Stomach (tissue), 9 donors: ENCODE data around the gene SLC6A3. TPM values are rescaled to one million over a fixed set of nuclear protein-coding genes. Genes with fewer than 3 reads are reported as not detected.

Experiments
- DNase-seq, 2 donors: peaks; one replicate each; pipeline versions ENCODE4 v3.0.0 to v3.0.0-alpha.2; 2013 to 2019
- H3K27ac ChIP-seq, 5 donors: fragments of 200-600 bp in 4 of 5; sonication (generic) in 4 of 5; one replicate each; pipeline ENCODE4 v1.5.1; 2013 to 2019; ENCODE audit warnings: mild to moderate bottlenecking in 1 of 5, moderate library complexity in 1 of 5
- H3K27me3 ChIP-seq, 3 donors: fragments of 200-600 bp; sonication (generic); one replicate each; pipeline ENCODE4 v1.5.1; 2017 to 2019; ENCODE audit warnings: mixed run types in 1 of 3
- H3K36me3 ChIP-seq, 4 donors: fragments of 200-600 bp; sonication (generic); 1 replicate in 3 of 4; 2 replicates in 1 of 4; pipeline ENCODE4 v1.5.1; 2016 to 2019
- H3K4me1 ChIP-seq, 4 donors: fragments of 200-600 bp; sonication (generic); one replicate each; pipeline ENCODE4 v1.5.1; 2016 to 2019
- H3K4me3 ChIP-seq, 4 donors: fragments of 200-600 bp; sonication (generic) in 3 of 4; one replicate each; pipeline ENCODE4 v1.5.1; 2016 to 2019; ENCODE audit warnings: mild to moderate bottlenecking in 1 of 4
- H3K9me3 ChIP-seq, 4 donors: fragments of 200-600 bp; sonication (generic); one replicate each; pipeline ENCODE4 v1.5.1; 2016 to 2019
- EP300 ChIP-seq: sonication (generic); formaldehyde crosslinking; IDR thresholded peaks from one replicate; pipeline ENCODE4 v1.6.1; 2017; ENCODE audit warnings: antibody characterized with exemption
- POLR2A ChIP-seq, 4 donors: fragments of 450-650 bp; IDR thresholded peaks; one replicate each; pipeline ENCODE4 v1.6.1; 2016; ENCODE audit warnings: antibody characterized with exemption in 4 of 4, control low read depth in 2 of 4, mild to moderate bottlenecking in 1 of 4, moderate library complexity in 1 of 4
- POLR2AphosphoS5 ChIP-seq, 3 donors: sonication (generic); formaldehyde crosslinking; IDR thresholded peaks; one replicate each; pipeline ENCODE4 v1.6.1; 2016; ENCODE audit warnings: antibody characterized with exemption in 3 of 3
- WGBS, 5 donors: extraction: QIAGEN DNeasy Blood & Tissue Kit in 3 of 5; methylation state at CpG; one replicate each; pipeline versions ENCODE4 v1.1.5 to v1.1.7; 2013 to 2018; 5-methylcytosine and 5-hydroxymethylcytosine counted together
- intact Hi-C: fragments of 100-400 bp; cut with DNase I; formaldehyde crosslinking; loops from one replicate; pipeline ENCODE4 v1.15.1; 2023; ENCODE audit warnings: low total_unique reads
- polyA plus RNA-seq, 3 donors: library from polyadenylated mRNA; stranded (reverse); fragments of 200-250 nt; gene quantifications; one replicate each; pipeline ENCODE4 v1.2.3, GENCODE V29; 2013
- total RNA-seq, 5 donors: library from RNA; depleted of rRNA; stranded (reverse); fragments of >200 nt; gene quantifications; one replicate each; pipeline versions ENCODE4 v1.1.0 to v1.2.3, GENCODE V29; 2014 to 2016
- TF ChIP-seq, protein P1 (sequence below), 7 experiments: fragments of 450-650 bp in 4 of 7; fragments of 200-600 bp in 3 of 7; sonication (generic) in 3 of 7; IDR thresholded peaks; one replicate each; pipeline ENCODE4 v1.5.1; 2016 to 2019; ENCODE audit warnings: antibody characterized with exemption in 7 of 7, control low read depth in 2 of 7, mild to moderate bottlenecking in 1 of 7
- donor health status: healthy with polysubstance abuse.
- donor health status: Bipolar disorder and iron deficiency.
- donor health status: healthy.

Gene SLC6A3
- total and polyA plus RNA-seq, 8 donors = 0.05 TPM; not detected in 7

DNA sequence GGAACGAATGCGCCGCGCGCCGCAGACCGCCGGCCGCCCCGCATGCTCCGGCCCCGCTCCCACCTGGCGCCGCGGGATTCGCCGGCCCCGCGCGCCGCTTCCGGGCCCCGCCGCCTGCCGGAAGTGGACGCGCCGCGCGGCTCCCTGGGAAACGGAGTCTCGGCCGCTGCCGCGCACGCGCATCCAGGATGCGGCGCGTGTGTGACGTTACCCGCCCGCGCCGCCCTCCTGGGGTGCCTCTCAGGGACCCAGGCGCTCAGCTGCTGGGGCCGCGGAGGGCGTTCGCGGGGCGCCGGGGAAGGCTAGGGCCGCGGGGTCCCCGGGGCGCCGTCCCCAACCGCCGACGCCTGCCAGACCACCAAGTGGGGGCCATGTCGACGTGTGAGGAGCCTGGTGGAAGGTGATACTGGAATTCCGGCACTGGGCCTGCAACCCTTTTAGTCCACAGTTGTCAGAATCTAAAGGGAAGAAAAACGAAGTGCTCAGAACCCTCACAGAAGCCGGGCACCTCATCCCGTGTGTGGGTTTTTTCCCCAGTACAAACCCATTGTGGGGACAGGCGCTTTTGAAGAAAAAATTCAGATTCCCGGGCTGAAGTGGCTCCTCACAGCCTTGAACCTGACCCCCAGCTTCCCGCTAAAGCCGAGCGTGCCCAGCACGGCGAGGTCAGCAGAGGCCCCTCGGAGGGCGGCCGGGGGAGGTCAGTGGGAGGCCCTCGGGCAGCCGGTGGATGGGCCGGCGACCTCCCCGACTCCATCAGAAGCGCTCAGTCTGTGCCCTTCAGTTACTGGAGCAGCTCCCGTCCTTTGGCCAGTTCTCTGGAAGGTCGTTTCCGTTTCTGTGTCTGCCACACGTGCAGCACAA is 100.0 kb downstream of the SLC6A3 start, which contains the start of gene CLPTM1L:
Gene CLPTM1L (minus strand): TSS at position 125 of the 864 bp plus-strand sequence. CDS start 258 bp downstream, outside the sequence.
- Histone ChIP-seq H3K9me3 (no peaks in the 10 kb centered on the region), H3K27ac (peak within 1 kb of the TSS; percentile 89 to 92 (median 90)), H3K4me3 (peak within 1 kb of the TSS; percentile 91 to 99 (median 96)), H3K4me1 (peaks cover 19 to 42% (median 37%) of the 10 kb centered on the region in 4 donors), H3K27me3 (no peaks in the 10 kb centered on the region), H3K36me3 (peaks cover 25 to 33% (median 30%) of the 10 kb centered on the region in 4 donors)
- 1 to 2% (median 1%) methylated on average over 26 to 86 of the region's 87 CpGs for WGBS, 5 donors
- intact Hi-C loops = no loop called here
- peak in 1 of 4 donors; percentile 34 for TF ChIP-seq POLR2A (IDR thresholded peaks at IDR 0.05)
- peak; percentile 76 to 95 (median 88) for TF ChIP-seq POLR2AphosphoS5 (IDR thresholded peaks at IDR 0.05)
- TF ChIP-seq, protein P1, sequence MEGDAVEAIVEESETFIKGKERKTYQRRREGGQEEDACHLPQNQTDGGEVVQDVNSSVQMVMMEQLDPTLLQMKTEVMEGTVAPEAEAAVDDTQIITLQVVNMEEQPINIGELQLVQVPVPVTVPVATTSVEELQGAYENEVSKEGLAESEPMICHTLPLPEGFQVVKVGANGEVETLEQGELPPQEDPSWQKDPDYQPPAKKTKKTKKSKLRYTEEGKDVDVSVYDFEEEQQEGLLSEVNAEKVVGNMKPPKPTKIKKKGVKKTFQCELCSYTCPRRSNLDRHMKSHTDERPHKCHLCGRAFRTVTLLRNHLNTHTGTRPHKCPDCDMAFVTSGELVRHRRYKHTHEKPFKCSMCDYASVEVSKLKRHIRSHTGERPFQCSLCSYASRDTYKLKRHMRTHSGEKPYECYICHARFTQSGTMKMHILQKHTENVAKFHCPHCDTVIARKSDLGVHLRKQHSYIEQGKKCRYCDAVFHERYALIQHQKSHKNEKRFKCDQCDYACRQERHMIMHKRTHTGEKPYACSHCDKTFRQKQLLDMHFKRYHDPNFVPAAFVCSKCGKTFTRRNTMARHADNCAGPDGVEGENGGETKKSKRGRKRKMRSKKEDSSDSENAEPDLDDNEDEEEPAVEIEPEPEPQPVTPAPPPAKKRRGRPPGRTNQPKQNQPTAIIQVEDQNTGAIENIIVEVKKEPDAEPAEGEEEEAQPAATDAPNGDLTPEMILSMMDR (IDR thresholded peaks at IDR 0.05) = no peak
- TF ChIP-seq EP300 = no peak
- DNase-seq = peak; percentile 90 to 97

DNA sequence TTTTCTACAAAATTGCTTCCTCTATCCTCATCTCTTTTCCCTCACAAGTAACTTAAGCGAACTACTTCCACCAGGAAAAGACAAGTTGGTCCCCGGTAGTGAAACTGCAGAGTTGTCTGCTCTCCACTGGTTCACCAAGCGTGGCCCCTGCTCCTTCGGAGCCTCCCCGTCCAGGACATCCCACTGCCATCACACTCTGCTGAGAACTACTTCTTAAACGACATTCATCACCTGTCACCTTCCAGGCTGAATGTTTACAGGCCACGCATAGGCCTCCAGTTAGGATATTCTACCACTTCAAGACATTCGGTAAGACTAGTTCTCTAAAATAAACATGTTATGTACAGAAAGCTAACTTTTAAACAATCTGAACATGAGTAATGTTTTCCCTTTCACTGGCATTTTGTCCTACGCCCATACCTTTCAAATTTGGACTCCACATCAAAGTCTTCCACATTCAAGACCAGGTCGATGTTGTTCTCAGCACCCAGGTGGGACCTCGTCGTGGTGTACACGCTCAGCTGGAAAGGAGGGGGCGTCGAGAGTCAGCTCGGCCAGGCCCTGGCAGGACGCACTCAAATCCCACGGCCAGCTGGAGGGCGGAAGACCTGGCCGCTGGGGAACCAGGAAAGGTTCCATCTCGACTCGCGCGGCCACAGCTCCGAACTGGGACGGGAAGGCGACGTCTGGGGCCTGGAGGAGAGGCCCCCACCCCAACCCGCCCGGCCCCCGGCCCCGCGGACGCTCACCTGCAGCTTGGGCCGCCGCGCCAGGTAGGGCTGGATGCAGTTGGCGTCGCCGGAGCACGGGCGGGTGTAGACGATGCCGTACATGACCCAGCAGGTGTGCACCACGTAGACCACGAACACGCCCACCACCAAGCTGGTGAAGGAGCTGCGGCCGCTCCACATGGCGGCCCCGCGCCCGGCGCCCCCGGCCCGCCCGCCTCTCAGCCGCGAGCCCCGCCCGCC is 101.0 kb downstream of the SLC6A3 start:
- intact Hi-C loops = no loop called here

DNA sequence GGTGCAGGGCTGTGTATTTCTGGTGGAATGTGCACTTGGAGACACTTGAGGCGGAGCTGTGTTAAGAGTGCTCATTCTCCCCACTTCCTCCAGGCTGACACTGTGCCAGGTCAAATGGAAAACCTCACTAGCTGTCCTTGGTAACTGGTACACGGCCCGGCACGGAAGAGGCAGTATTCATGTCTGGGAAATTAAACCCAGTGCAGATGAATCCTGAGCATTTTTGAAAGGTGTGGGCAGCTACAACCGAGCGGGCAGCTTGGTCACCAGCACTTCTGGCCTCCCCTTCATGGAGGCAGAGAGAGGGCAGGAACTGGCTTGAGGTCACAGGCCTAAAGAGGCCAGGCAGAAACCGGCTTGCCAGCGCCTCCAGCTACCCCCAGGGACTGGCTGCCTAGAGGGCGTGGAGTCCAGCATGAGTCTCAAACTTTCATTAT is 101.9 kb downstream of the SLC6A3 start:
- DNase-seq = peak in 1 of 2 donors; percentile 39
- Histone ChIP-seq H3K27me3 (no peaks in the 10 kb centered on the region), H3K9me3 (no peaks in the 10 kb centered on the region), H3K27ac (peak overlapping the region in 4 of 5 donors; percentile 14 to 92 (median 84)), H3K4me1 (peaks cover 19 to 42% (median 37%) of the 10 kb centered on the region in 4 donors), H3K36me3 (peaks cover 37 to 51% (median 49%) of the 10 kb centered on the region in 4 donors), H3K4me3 (peak overlapping the region; percentile 91 to 99 (median 96))
- intact Hi-C loops = no loop called here
- 38 to 50% (median 46%) methylated on average over 7 to 9 of the region's 9 CpGs for WGBS, 5 donors
- TF ChIP-seq EP300 = no peak
- TF ChIP-seq, protein P1 (IDR thresholded peaks at IDR 0.05) = no peak
- no peak for TF ChIP-seq POLR2AphosphoS5 (IDR thresholded peaks at IDR 0.05)
- no peak for TF ChIP-seq POLR2A (IDR thresholded peaks at IDR 0.05)

More for the DNA sequence above, 101.0 kb downstream of the SLC6A3 start:
- H3K9me3 ChIP-seq = no peaks in the 10 kb centered on the region
- 3 to 13% (median 4%) methylated on average over 19 to 61 of the region's 61 CpGs for WGBS, 5 donors
- H3K4me3 ChIP-seq = peak overlapping the region; percentile 91 to 99 (median 96)
- H3K27ac ChIP-seq = peak overlapping the region; percentile 70 to 92 (median 80)
- no peaks in the 10 kb centered on the region for H3K27me3 ChIP-seq
- H3K36me3 ChIP-seq = peaks cover 30 to 42% (median 40%) of the 10 kb centered on the region in 4 donors
- TF ChIP-seq EP300 (no peak), POLR2AphosphoS5 (IDR thresholded peaks at IDR 0.05) (no peak), POLR2A (IDR thresholded peaks at IDR 0.05) (no peak)
- TF ChIP-seq, protein P1 (IDR thresholded peaks at IDR 0.05) = no peak
- peak in 1 of 2 donors; percentile 53 for DNase-seq
- peaks cover 19 to 42% (median 37%) of the 10 kb centered on the region in 4 donors for H3K4me1 ChIP-seq

Other genes with a start within 250 kb of the SLC6A3 start
- 1 to 10 TPM in 1 of 5 donors, under 1 TPM in 2, not detected in 2; 0.43 to 5.5 (median 0.89) TPM for gene SLC6A19, start 243.8 kb downstream of the SLC6A3 start, total RNA-seq
- gene SLC6A19, start 243.8 kb downstream of the SLC6A3 start, polyA plus RNA-seq = under 1 TPM in 2 of 3 donors, not detected in 1; 0.13 to 0.19 TPM
- not detected for gene SLC6A18, start 220.1 kb downstream of the SLC6A3 start, total RNA-seq
- not detected for gene SLC6A18, start 220.1 kb downstream of the SLC6A3 start, polyA plus RNA-seq
- 1 to 10 TPM in 1 of 5 donors, under 1 TPM in 1, not detected in 3; 0.37 to 4.0 TPM for gene TERT, start 150.4 kb downstream of the SLC6A3 start, total RNA-seq
- under 1 TPM in 2 of 3 donors, not detected in 1; 0.19 to 0.40 TPM for gene TERT, start 150.4 kb downstream of the SLC6A3 start, polyA plus RNA-seq
- gene CLPTM1L, start 100.3 kb downstream of the SLC6A3 start, total RNA-seq = 100 to 1,000 TPM in 4 of 5 donors, 10 to 100 TPM in 1; 90.6 to 202 (median 183) TPM
- 10 to 100 TPM; 60.8 to 72.3 (median 61.9) TPM for gene CLPTM1L, start 100.3 kb downstream of the SLC6A3 start, polyA plus RNA-seq
- gene LPCAT1, start 78.5 kb upstream of the SLC6A3 start, total RNA-seq = 100 to 1,000 TPM in 1 of 5 donors, 10 to 100 TPM in 4; 13.4 to 229 (median 17.4) TPM
- gene LPCAT1, start 78.5 kb upstream of the SLC6A3 start, polyA plus RNA-seq = 10 to 100 TPM in 2 of 3 donors, 1 to 10 TPM in 1; 5.2 to 11.8 (median 11.6) TPM